Measurements from ENCODE around the gene PLK1. TPM values are rescaled to one million over a fixed set of nuclear protein-coding genes. Genes with fewer than 3 reads are reported as not detected.

Gene PLK1
- polyA plus RNA-seq, 1 donor from 2014 or later: 0.21 TPM

GRCh38 chr16:23673971-23674614 is 4.6 kb upstream of the PLK1 start:
- no peak overlapping the region for H3K4me2 ChIP-seq (ENCODE audit: low read length)
- no peak overlapping the region for H3K9ac ChIP-seq (ENCODE audit: low read length)
- H3K27ac ChIP-seq (ENCODE audit: low read length): no peak overlapping the region
- no peaks in the 10 kb centered on the region for H3K9me3 ChIP-seq (ENCODE audit: low read length)
- H4K20me1 ChIP-seq (ENCODE audit: insufficient read depth): peaks cover 5% of the 10 kb centered on the region
- no peaks in the 10 kb centered on the region for H3K9me2 ChIP-seq (ENCODE audit: insufficient read depth, low read length)
- no peaks in the 10 kb centered on the region for H3K79me2 ChIP-seq (replicated peaks; ENCODE audit: insufficient read depth, low read length)
- H3F3A ChIP-seq (ENCODE audit: insufficient read depth, low read length, poor library complexity, severe bottlenecking): no peaks in the 10 kb centered on the region
- H2AFZ ChIP-seq (ENCODE audit: low read depth, low read length): no peak overlapping the region
- TF ChIP-seq EP300 (conservative IDR thresholded peaks at IDR 0.05; ENCODE audit: poor library complexity, severe bottlenecking) (no peak), CTCF (IDR thresholded peaks at IDR 0.05; ENCODE audit: poor library complexity, severe bottlenecking) (no peak), SMC3 (conservative IDR thresholded peaks at IDR 0.05; ENCODE audit: poor library complexity) (no peak), TAF1 (IDR thresholded peaks at IDR 0.05; ENCODE audit: low read depth) (no peak), RAD21 (conservative IDR thresholded peaks at IDR 0.05) (no peak), EZH2 (IDR thresholded peaks at IDR 0.05; ENCODE audit: borderline replicate concordance, insufficient read depth, low read length, poor library complexity, severe bottlenecking) (no peak), POLR2AphosphoS5 (IDR thresholded peaks at IDR 0.05) (no peak), MXI1 (conservative IDR thresholded peaks at IDR 0.05; ENCODE audit: poor library complexity, severe bottlenecking) (no peak), REST (IDR thresholded peaks at IDR 0.05; ENCODE audit: borderline replicate concordance) (no peak)
- H3K36me3 ChIP-seq (ENCODE audit: insufficient read depth, low read length): peaks cover 4% of the 10 kb centered on the region
- no peak overlapping the region for H3K4me3 ChIP-seq (ENCODE audit: low read length)
- H3K27me3 ChIP-seq (ENCODE audit: insufficient read depth, low read depth, low read length): no peaks in the 10 kb centered on the region

- Histone ChIP-seq H3K9me2 (ENCODE audit: insufficient read depth, low read length) (no peaks in the 10 kb centered on the region), H3K79me2 (replicated peaks; ENCODE audit: insufficient read depth, low read length) (peaks cover 24% of the 10 kb centered on the region)
Measured at GRCh38 chr16:23676924-23677480, 1.7 kb upstream of the PLK1 start.

More at GRCh38 chr16:23676924-23677480, 1.7 kb upstream of the PLK1 start:
- Histone ChIP-seq H3K36me3 (ENCODE audit: insufficient read depth, low read length) (peaks cover 5% of the 10 kb centered on the region), H3K4me2 (ENCODE audit: low read length) (no peak overlapping the region), H3K9me3 (ENCODE audit: low read length) (no peaks in the 10 kb centered on the region), H3K27me3 (ENCODE audit: insufficient read depth, low read depth, low read length) (no peaks in the 10 kb centered on the region), H4K20me1 (ENCODE audit: insufficient read depth) (peaks cover 8% of the 10 kb centered on the region), H2AFZ (ENCODE audit: low read depth, low read length) (no peak overlapping the region), H3K27ac (ENCODE audit: low read length) (no peak overlapping the region), H3K9ac (ENCODE audit: low read length) (no peak overlapping the region), H3K4me3 (ENCODE audit: low read length) (no peak overlapping the region), H3F3A (ENCODE audit: insufficient read depth, low read length, poor library complexity, severe bottlenecking) (no peaks in the 10 kb centered on the region)
- TF ChIP-seq MXI1 (conservative IDR thresholded peaks at IDR 0.05; ENCODE audit: poor library complexity, severe bottlenecking): no peak
- no peak for TF ChIP-seq POLR2AphosphoS5 (IDR thresholded peaks at IDR 0.05)
- TF ChIP-seq RAD21 (conservative IDR thresholded peaks at IDR 0.05): no peak

All from neural cell (in vitro differentiated cells).